ENCODE data around the gene FABP1. TPM values are rescaled to one million over a fixed set of nuclear protein-coding genes. Genes with fewer than 3 reads are reported as not detected.

The FABP1 gene
- total and polyA plus RNA-seq, 2 donors from 2014 or later, result 1,596 TPM; not detected in 1

- no peak for FAIRE-seq
Measured at GRCh38 chr2:88081924-88082608, 45.8 kb downstream of the FABP1 start.

GRCh38 chr2:88080545-88080944 is 47.3 kb downstream of the FABP1 start:
- no peak for TF ChIP-seq CTCF (IDR thresholded peaks at IDR 0.05; ENCODE audit: borderline replicate concordance, extremely low read depth, insufficient read depth)
- H3K27ac ChIP-seq (ENCODE audit: low read depth in 2 of 2, low read length in 2 of 2), result no peak overlapping the region
- no peaks in the 10 kb centered on the region for H3K36me3 ChIP-seq (ENCODE audit: control insufficient read depth in 2 of 3, insufficient read depth in 3 of 3, low read length in 3 of 3)
- H3K9me3 ChIP-seq (ENCODE audit: control insufficient read depth in 2 of 3, insufficient read depth in 1 of 3, low read length in 3 of 3), result no peaks in the 10 kb centered on the region
- no peak for FAIRE-seq
- DNase-seq, result no peak
- no peaks in the 10 kb centered on the region for H3K4me1 ChIP-seq (ENCODE audit: control insufficient read depth in 2 of 3, insufficient read depth in 2 of 3, low read depth in 1 of 3, low read length in 3 of 3)
- H3K27me3 ChIP-seq (ENCODE audit: control insufficient read depth, insufficient read depth, low read length), result no peaks in the 10 kb centered on the region
- H3K9ac ChIP-seq (ENCODE audit: low read length in 3 of 3), result no peak overlapping the region
- H3K4me3 ChIP-seq (ENCODE audit: low read length in 3 of 3), result no peak overlapping the region
- intact Hi-C loops (cut with DNase I), result no loop called here

More at GRCh38 chr2:88081924-88082608, 45.8 kb downstream of the FABP1 start:
- DNase-seq, result no peak
- intact Hi-C loops (cut with DNase I), result no loop called here
- Histone ChIP-seq H3K27me3 (ENCODE audit: control insufficient read depth, insufficient read depth, low read length) (no peaks in the 10 kb centered on the region), H3K4me1 (ENCODE audit: control insufficient read depth in 2 of 3, insufficient read depth in 2 of 3, low read depth in 1 of 3, low read length in 3 of 3) (no peaks in the 10 kb centered on the region), H3K36me3 (ENCODE audit: control insufficient read depth in 2 of 3, insufficient read depth in 3 of 3, low read length in 3 of 3) (no peaks in the 10 kb centered on the region), H3K4me3 (ENCODE audit: low read length in 3 of 3) (no peak overlapping the region), H3K27ac (ENCODE audit: low read depth in 2 of 2, low read length in 2 of 2) (no peak overlapping the region), H3K9ac (ENCODE audit: low read length in 3 of 3) (no peak overlapping the region), H3K9me3 (ENCODE audit: control insufficient read depth in 2 of 3, insufficient read depth in 1 of 3, low read length in 3 of 3) (no peaks in the 10 kb centered on the region)
- no peak for TF ChIP-seq CTCF (IDR thresholded peaks at IDR 0.05; ENCODE audit: borderline replicate concordance, extremely low read depth, insufficient read depth)

- no peaks in the 10 kb centered on the region for H3K27me3 ChIP-seq (ENCODE audit: control insufficient read depth, insufficient read depth, low read length)
- no peak for FAIRE-seq
Measured at GRCh38 chr2:88078643-88079172, 49.2 kb downstream of the FABP1 start.

More at GRCh38 chr2:88078643-88079172, 49.2 kb downstream of the FABP1 start:
- no peaks in the 10 kb centered on the region for H3K9me3 ChIP-seq (ENCODE audit: control insufficient read depth in 2 of 3, insufficient read depth in 1 of 3, low read length in 3 of 3)
- no peak overlapping the region for H3K9ac ChIP-seq (ENCODE audit: low read length in 3 of 3)
- no peak overlapping the region for H3K4me3 ChIP-seq (ENCODE audit: low read length in 3 of 3)
- intact Hi-C loops (cut with DNase I), result no loop called here
- H3K27ac ChIP-seq (ENCODE audit: low read depth in 2 of 2, low read length in 2 of 2), result no peak overlapping the region
- no peaks in the 10 kb centered on the region for H3K36me3 ChIP-seq (ENCODE audit: control insufficient read depth in 2 of 3, insufficient read depth in 3 of 3, low read length in 3 of 3)
- H3K4me1 ChIP-seq (ENCODE audit: control insufficient read depth in 2 of 3, insufficient read depth in 2 of 3, low read depth in 1 of 3, low read length in 3 of 3), result no peaks in the 10 kb centered on the region
- no peak for TF ChIP-seq CTCF (IDR thresholded peaks at IDR 0.05; ENCODE audit: borderline replicate concordance, extremely low read depth, insufficient read depth)
- DNase-seq, result no peak

Measured in kidney (tissue), 14 donors.